HepG2 (cell line): ENCODE results near the gene SOHLH2. TPM values are rescaled to one million over a fixed set of nuclear protein-coding genes. Genes with fewer than 3 reads are reported as not detected.

Experiments
- ATAC-seq: fragments of 200-7000 bp; cut with Tn5 transposase; 3 replicates; pipeline ENCODE4 v1.9.1; 2020; ENCODE audit warnings: mild to moderate bottlenecking, moderate library complexity
- Bru-seq: library from RNA; stranded (reverse); fragments of 400-500 nt; gene quantifications from one replicate; lab custom pipeline; 2021; lab: Mats Ljungman, UMichigan
- BruChase-seq, 2 experiments: library from RNA; stranded (reverse); fragments of 400-500 nt; gene quantifications; one replicate each; lab custom pipeline; 2021; lab: Mats Ljungman, UMichigan
- BruUV-seq: library from RNA; stranded (reverse); fragments of 400-500 nt; replicated peaks from 2 replicates; lab custom pipeline; 2021; lab: Mats Ljungman, UMichigan
- CTCF ChIA-PET: fragments of 300-600 bp; formaldehyde crosslinking; extraction: SDS; loops from one replicate; lab custom pipeline; 2021; ENCODE audit warnings: low total read pairs, inconsistent platforms, low intra/inter-chr PET ratio; lab: Yijun Ruan, JAX
- POLR2A ChIA-PET: fragments of 350-600 bp; sonication (Branson Sonifier 250); formaldehyde crosslinking; loops from one replicate; lab custom pipeline; 2020; ENCODE audit warnings: antibody characterized with exemption, inconsistent platforms; lab: Yijun Ruan, JAX
- DNase-seq: peaks from one replicate; pipeline ENCODE4 v3.0.0-alpha.2; 2015; ENCODE audit warnings: low spot score
- FAIRE-seq: peaks from 3 replicates; lab custom pipeline; 2011; peaks lifted over from hg19 to GRCh38; lab: Jason Lieb, UNC
- H2AFZ ChIP-seq: one replicate; pipeline ENCODE4 v1.6.1; 2011; ENCODE audit warnings: low read length, inconsistent platforms
- H3K27ac ChIP-seq: fragments of 300-600 bp; 3 replicates; pipeline ENCODE4 v1.8.0; 2011; ENCODE audit warnings: mixed run types, mild to moderate bottlenecking, mixed read lengths, low read length, inconsistent platforms; ENCODE audit not compliant: insufficient read depth; ENCODE audit errors: extremely low read length
- H3K27me3 ChIP-seq, 2 experiments: fragments of 200-600 bp in 1 of 2; 2 replicates in 1 of 2; 3 replicates in 1 of 2; pipeline versions ENCODE4 v1.6.0 to v1.8.0; 2011; ENCODE audit warnings: low read length in 2 of 2, mild to moderate bottlenecking in 2 of 2, moderate library complexity in 2 of 2, inconsistent platforms in 1 of 2; ENCODE audit not compliant: insufficient read depth in 2 of 2, control insufficient read depth in 1 of 2
- H3K36me3 ChIP-seq, 2 experiments: fragments of 200-600 bp in 1 of 2; replicated peaks in 1 of 2; 2 replicates in 1 of 2; 3 replicates in 1 of 2; pipeline versions ENCODE4 v1.5.1 to v1.8.0; 2011; ENCODE audit warnings: low read length in 2 of 2, inconsistent platforms in 1 of 2; ENCODE audit not compliant: insufficient read depth in 2 of 2, control insufficient read depth in 1 of 2
- H3K4me1 ChIP-seq: 2 replicates; pipeline ENCODE4 v1.5.1; 2012; ENCODE audit warnings: low read length, inconsistent platforms; ENCODE audit not compliant: insufficient read depth
- H3K4me2 ChIP-seq: 2 replicates; pipeline ENCODE4 v1.6.0; 2011; ENCODE audit warnings: low read depth, low read length, inconsistent platforms
- H3K4me3 ChIP-seq, 3 experiments: fragments of 200-600 bp in 1 of 3; sonication (generic), shearing (Covaris generic) in 1 of 3; replicated peaks in 1 of 3; 2 replicates each; pipeline ENCODE4 v1.5.1; 2011 to 2016; ENCODE audit warnings: low read length in 3 of 3, inconsistent platforms in 2 of 3, low read depth in 2 of 3, mild to moderate bottlenecking in 2 of 3, control low read depth in 1 of 3, mixed read lengths in 1 of 3; ENCODE audit not compliant: insufficient read depth in 1 of 3
- H3K79me2 ChIP-seq: one replicate; pipeline ENCODE4 v1.6.1; 2011; ENCODE audit warnings: low read length, inconsistent platforms; ENCODE audit not compliant: insufficient read depth
- H3K9ac ChIP-seq: 2 replicates; pipeline ENCODE4 v1.6.0; 2011; ENCODE audit warnings: mild to moderate bottlenecking, low read depth, low read length, inconsistent platforms; ENCODE audit not compliant: insufficient read depth
- H3K9me3 ChIP-seq: 2 replicates; pipeline ENCODE4 v1.5.1; 2012; ENCODE audit warnings: mild to moderate bottlenecking, low read length
- H4K20me1 ChIP-seq: 2 replicates; pipeline ENCODE4 v1.6.0; 2011; ENCODE audit warnings: inconsistent platforms, mild to moderate bottlenecking, low read length, moderate library complexity; ENCODE audit not compliant: insufficient read depth
- BCL6 ChIP-seq: IDR thresholded peaks from 2 replicates; pipeline ENCODE4 v1.6.1; 2016; ENCODE audit warnings: missing genetic modification reagents, missing compliant biosample characterization
- CCDC6 ChIP-seq: sonication (generic); formaldehyde crosslinking; IDR thresholded peaks from 2 replicates; pipeline ENCODE4 v1.8.1; 2022; ENCODE audit warnings: mild to moderate bottlenecking, missing genetic modification reagents, moderate library complexity
- ETV5 ChIP-seq: IDR thresholded peaks from 2 replicates; pipeline ENCODE4 v1.6.1; 2018; ENCODE audit warnings: missing biosample characterization, missing genetic modification reagents, inconsistent platforms, borderline replicate concordance
- FOXK2 ChIP-seq: fragments of 450-650 bp; IDR thresholded peaks from 2 replicates; pipeline ENCODE4 v1.6.1; 2016
- FOXO1 ChIP-seq: sonication (generic); formaldehyde crosslinking; IDR thresholded peaks from 2 replicates; pipeline ENCODE4 v1.4.0; 2020; ENCODE audit warnings: missing genetic modification reagents
- GPN1 ChIP-seq: sonication (generic); formaldehyde crosslinking; IDR thresholded peaks from 2 replicates; pipeline ENCODE4 v1.5.1; 2020; ENCODE audit warnings: missing genetic modification reagents, borderline replicate concordance
- HDAC1 ChIP-seq: sonication (generic); formaldehyde crosslinking; IDR thresholded peaks from 2 replicates; pipeline ENCODE4 v1.5.1; 2020; ENCODE audit warnings: mild to moderate bottlenecking, missing genetic modification reagents
- IKZF1 ChIP-seq: fragments of 450-650 bp; IDR thresholded peaks from 2 replicates; pipeline ENCODE4 v1.7.1; 2016
- MYNN ChIP-seq: sonication (generic); formaldehyde crosslinking; IDR thresholded peaks from 2 replicates; pipeline ENCODE4 v1.4.0; 2020; ENCODE audit warnings: mild to moderate bottlenecking, low read depth, missing genetic modification reagents
- NFE2L1 ChIP-seq: sonication (generic); formaldehyde crosslinking; IDR thresholded peaks from 2 replicates; pipeline ENCODE4 v1.4.0; 2020; ENCODE audit warnings: missing genetic modification reagents, mild to moderate bottlenecking, borderline replicate concordance
- PITX1 ChIP-seq: sonication (generic); formaldehyde crosslinking; IDR thresholded peaks from 2 replicates; pipeline ENCODE4 v1.5.1; 2020; ENCODE audit warnings: mild to moderate bottlenecking, missing genetic modification reagents
- POLR2A ChIP-seq, 2 experiments: IDR thresholded peaks; 2 replicates each; pipeline ENCODE4 v1.6.1; 2011; ENCODE audit warnings: low read depth in 2 of 2, low read length in 2 of 2, mild to moderate bottlenecking in 1 of 2, moderate library complexity in 1 of 2; ENCODE audit not compliant: insufficient read depth in 1 of 2
- TSC22D2 ChIP-seq: sonication (generic); formaldehyde crosslinking; IDR thresholded peaks from 2 replicates; pipeline ENCODE4 v1.5.1; 2020; ENCODE audit warnings: missing genetic modification reagents, mild to moderate bottlenecking, borderline replicate concordance
- ZFAT ChIP-seq: sonication (generic); formaldehyde crosslinking; conservative IDR thresholded peaks from 2 replicates; pipeline ENCODE4 v1.8.1; 2023; ENCODE audit warnings: missing genetic modification reagents, inconsistent platforms
- ZNF143 ChIP-seq: sonication (generic); formaldehyde crosslinking; IDR thresholded peaks from 2 replicates; pipeline ENCODE4 v1.4.0; 2020; ENCODE audit warnings: missing genetic modification reagents
- ZNF451 ChIP-seq: sonication (generic); formaldehyde crosslinking; IDR thresholded peaks from 2 replicates; pipeline ENCODE4 v1.5.0; 2020; ENCODE audit warnings: mild to moderate bottlenecking, missing genetic modification reagents
- ZNF569 ChIP-seq: sonication (generic); formaldehyde crosslinking; IDR thresholded peaks from 2 replicates; pipeline ENCODE4 v1.5.0; 2020; ENCODE audit warnings: mild to moderate bottlenecking, missing genetic modification reagents, moderate library complexity, borderline replicate concordance
- ZNF747 ChIP-seq: sonication (generic); formaldehyde crosslinking; IDR thresholded peaks from 2 replicates; pipeline ENCODE4 v1.8.1; 2023; ENCODE audit warnings: missing genetic modification reagents, mild to moderate bottlenecking, borderline replicate concordance
- ZNF775 ChIP-seq: sonication (generic); formaldehyde crosslinking; IDR thresholded peaks from 2 replicates; pipeline ENCODE4 v1.4.0; 2020; ENCODE audit warnings: missing genetic modification reagents, mild to moderate bottlenecking, moderate library complexity, borderline replicate concordance
- WGBS: methylation state at CpG from one replicate; pipeline ENCODE4 v1.1.6; 2017; ENCODE audit warnings: low lambda C conversion rate; 5-methylcytosine and 5-hydroxymethylcytosine counted together
- in situ Hi-C: cut with HindIII; loops from 2 replicates; pipeline ENCODE4 v1.10.0; 2017; ENCODE audit warnings: low pct_unique_long_range_greater_than_20kb; ENCODE audit not compliant: extremely low pct_ligation_motif_present
- intact Hi-C: fragments of 100-400 bp; cut with micrococcal nuclease; formaldehyde crosslinking; loops from one replicate; pipeline ENCODE4 v1.10.0; 2022; ENCODE audit not compliant: unreplicated experiment
- long read RNA-seq, 2 experiments: library from RNA in 1 of 2; library from polyadenylated mRNA in 1 of 2; stranded (forward) in 1 of 2; unstranded in 1 of 2; transcript quantifications; one replicate each; pipeline ENCODE4 v2.0.0, GENCODE V29; 2019 to 2022
- polyA minus RNA-seq, 3 experiments: library from RNA; depleted of rRNA, polyadenylated mRNA; stranded (reverse); fragments of >200 nt; gene quantifications; 2 replicates each; pipeline ENCODE4 v1.2.3, GENCODE V29; 2011; ENCODE audit warnings: low replicate concordance in 1 of 3
- polyA plus RNA-seq, 8 experiments: library from polyadenylated mRNA; depleted of rRNA in 3 of 8; stranded (reverse) in 7 of 8; unstranded in 1 of 8; fragments of >200 nt; fragmentation: Illumina TruSeq in 4 of 8; extraction: Trizol in 4 of 8; gene quantifications; 2 replicates each; pipeline versions ENCODE4 v1.2.1 to v1.2.3, GENCODE V29; 2011 to 2016; ENCODE audit warnings: low read depth in 4 of 8, missing spikeins in 1 of 8, mixed read lengths in 1 of 8; ENCODE audit not compliant: insufficient read depth in 1 of 8
- total RNA-seq, 5 experiments: library from RNA; depleted of rRNA; stranded (reverse); fragments of >200 nt; fragmentation: Illumina TruSeq; extraction: Trizol; gene quantifications; 2 replicates each; pipeline ENCODE4 v1.2.3, GENCODE V29; 2016; ENCODE audit warnings: low read depth in 1 of 5

SOHLH2 gene, protein sequence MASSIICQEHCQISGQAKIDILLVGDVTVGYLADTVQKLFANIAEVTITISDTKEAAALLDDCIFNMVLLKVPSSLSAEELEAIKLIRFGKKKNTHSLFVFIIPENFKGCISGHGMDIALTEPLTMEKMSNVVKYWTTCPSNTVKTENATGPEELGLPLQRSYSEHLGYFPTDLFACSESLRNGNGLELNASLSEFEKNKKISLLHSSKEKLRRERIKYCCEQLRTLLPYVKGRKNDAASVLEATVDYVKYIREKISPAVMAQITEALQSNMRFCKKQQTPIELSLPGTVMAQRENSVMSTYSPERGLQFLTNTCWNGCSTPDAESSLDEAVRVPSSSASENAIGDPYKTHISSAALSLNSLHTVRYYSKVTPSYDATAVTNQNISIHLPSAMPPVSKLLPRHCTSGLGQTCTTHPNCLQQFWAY
- total RNA-seq (2016; rRNA removed; fragmentation: Illumina TruSeq; extraction: Trizol) (not detected in 2 replicates), polyA plus RNA-seq (2011; rRNA removed) (0.07 TPM in 1 of 2 replicates, not detected in the other), polyA minus RNA-seq (2011; rRNA and poly(A)+ RNA removed; ENCODE audit: low replicate concordance) (0.10 TPM in 1 of 2 replicates, not detected in the other), Bru-seq, nascent RNA (not detected), BruChase-seq, experiment 1, labeled RNA remaining after a 6-hour chase (not detected), BruChase-seq, experiment 2, labeled RNA remaining after a 2-hour chase (percentile 14 among the genes with signal in this experiment)
- total RNA-seq (2016; cell fraction: cytosol; rRNA removed; fragmentation: Illumina TruSeq; extraction: Trizol; ENCODE audit: low read depth), result not detected in 2 replicates
- total RNA-seq (2016; cell fraction: insoluble cytoplasmic fraction; rRNA removed; fragmentation: Illumina TruSeq; extraction: Trizol), result not detected in 2 replicates
- total RNA-seq (2016; cell fraction: membrane; rRNA removed; fragmentation: Illumina TruSeq; extraction: Trizol), result not detected in 2 replicates
- total RNA-seq (2016; cell fraction: nucleus; rRNA removed; fragmentation: Illumina TruSeq; extraction: Trizol), result not detected in 2 replicates
- polyA plus RNA-seq (2011; cell fraction: cytosol; rRNA removed), result 0.03 TPM in 1 of 2 replicates, not detected in the other
- polyA plus RNA-seq (2011; cell fraction: nucleus; rRNA removed), result 0.11 TPM in 1 of 2 replicates, not detected in the other
- polyA plus RNA-seq (2012), result not detected in 2 replicates
- polyA plus RNA-seq (2016; cell fraction: cytosol; fragmentation: Illumina TruSeq; extraction: Trizol; ENCODE audit: low read depth), result not detected in 2 replicates
- not detected in 2 replicates for polyA plus RNA-seq (2016; cell fraction: insoluble cytoplasmic fraction; fragmentation: Illumina TruSeq; extraction: Trizol; ENCODE audit: low read depth)
- not detected in 2 replicates for polyA plus RNA-seq (2016; cell fraction: membrane; fragmentation: Illumina TruSeq; extraction: Trizol; ENCODE audit: low read depth)
- not detected in 2 replicates for polyA plus RNA-seq (2016; cell fraction: nucleus; fragmentation: Illumina TruSeq; extraction: Trizol; ENCODE audit: insufficient read depth, low read depth)
- not detected in 2 replicates for polyA minus RNA-seq (2011; cell fraction: cytosol; rRNA and poly(A)+ RNA removed)
- 0.26 TPM in 1 of 2 replicates, not detected in the other for polyA minus RNA-seq (2011; cell fraction: nucleus; rRNA and poly(A)+ RNA removed)
- long read RNA-seq, experiment 1, result 0 reads
- long read RNA-seq, experiment 2, result 0 reads

DNA sequence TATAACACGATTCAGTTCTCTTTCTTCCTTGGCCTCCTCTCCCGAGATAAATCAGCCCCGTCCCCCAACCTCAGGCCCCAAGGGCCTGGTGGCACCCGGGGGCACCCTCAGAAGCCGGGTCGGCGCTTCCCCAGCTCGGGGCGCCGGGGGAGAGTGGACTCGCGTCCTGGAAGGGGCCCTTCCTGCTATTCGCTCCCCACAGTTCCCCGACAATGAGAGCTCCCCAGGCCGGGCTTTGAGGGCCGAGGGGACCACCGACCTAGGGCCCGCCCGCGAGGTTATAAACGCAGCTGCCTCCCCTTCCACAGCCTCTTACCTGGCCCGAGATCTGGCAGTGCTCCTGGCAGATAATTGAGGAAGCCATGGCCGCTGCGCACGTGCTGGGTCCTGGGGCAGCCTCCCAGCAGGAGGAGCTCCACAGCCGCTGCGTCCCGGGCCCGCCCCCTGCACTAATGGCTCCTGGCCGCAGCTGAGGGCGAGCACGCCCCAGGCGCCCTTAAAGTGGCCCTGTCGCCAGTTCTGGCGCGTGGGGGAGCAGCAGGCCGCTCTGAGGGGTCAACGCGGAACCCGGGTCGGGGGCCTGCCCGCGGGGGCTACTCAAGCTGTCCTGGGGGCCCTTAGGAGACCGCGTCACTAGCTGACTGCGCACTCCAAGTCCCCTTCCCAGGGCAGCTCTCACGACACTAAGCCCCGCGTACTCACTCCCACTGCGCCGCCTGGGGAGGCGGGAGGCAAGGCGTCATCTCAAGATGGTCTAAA lies at the start of gene SOHLH2:
TSS of gene SOHLH2 (minus strand) at position 394 of the 759 bp plus-strand sequence. CDS start at position 364, 30 bp downstream.
- Histone ChIP-seq H2AFZ (no peak within 1 kb of the TSS), H3K4me2 (no peak within 1 kb of the TSS), H3K27ac (no peak within 1 kb of the TSS), H3K9me3 (no peaks in the 10 kb centered on the region), H3K79me2 (no peaks in the 10 kb centered on the region), H3K4me3 (no peak within 1 kb of the TSS), H3K36me3 (no peaks in the 10 kb centered on the region), H3K9ac (no peak within 1 kb of the TSS), H3K27me3 (peaks cover 0 to 15% of the 10 kb centered on the region in 2 experiments; a peak in 2 of 5 replicates), H4K20me1 (no peaks in the 10 kb centered on the region), H3K4me1 (no peaks in the 10 kb centered on the region)
- DNase-seq (no peak), ATAC-seq (no peak), FAIRE-seq (no peak)
- CTCF ChIA-PET, result no interaction called here
- no TSS peak for BruUV-seq
- WGBS, result 70% methylated on average over 31 of the region's 53 CpGs
- in situ Hi-C loops, result no loop called here
- POLR2A ChIA-PET, result no interaction called here
- no peak for TF ChIP-seq ZNF451
- TF ChIP-seq GPN1, result no peak
- no peak for TF ChIP-seq FOXK2
- no peak for TF ChIP-seq ZNF143
- TF ChIP-seq HDAC1, result no peak
- no peak for TF ChIP-seq MYNN
- TF ChIP-seq NFE2L1 (CRISPR knock-in tag), result no peak
- TF ChIP-seq ZNF747, result no peak
- TF ChIP-seq CCDC6 (CRISPR knock-in tag), result no peak
- TF ChIP-seq ETV5 (CRISPR knock-in tag), result no peak
- TF ChIP-seq ZNF569, result no peak
- TF ChIP-seq IKZF1, result no peak
- TF ChIP-seq ZFAT, result no peak
- TF ChIP-seq POLR2A (IDR thresholded peaks at IDR 0.05; ENCODE audit: insufficient read depth in 1 of 2, low read depth in 2 of 2, low read length in 2 of 2), result no peak
- no peak for TF ChIP-seq PITX1
- TF ChIP-seq TSC22D2 (CRISPR knock-in tag), result no peak
- TF ChIP-seq ZNF775, result no peak
- no peak for TF ChIP-seq FOXO1 (CRISPR knock-in tag)
- no peak for TF ChIP-seq BCL6 (CRISPR knock-in tag)
- intact Hi-C loops, result no loop called here
